ENCODE data around the gene ICAM2. TPM values are rescaled to one million over a fixed set of nuclear protein-coding genes. Genes with fewer than 3 reads are reported as not detected.
"Not testable (repeated sequence)": the region's sequence is repeated elsewhere in the genome, so short reads cannot be mapped to it uniquely, and the experiment has no call there.

Gene ICAM2
- total RNA-seq, 2 experiments from 2014 or later: 65.0 to 66.7 TPM

- CTCF ChIA-PET: interaction anchor here (1.9 kb wide), 1 partner anchor 17 kb away, joined by 8 read pairs; no protein-coding TSS in a partner anchor
- intact Hi-C loops (cut with micrococcal nuclease): no loop called here
- peaks cover 20% of the 10 kb centered on the region for H3K36me3 Mint-ChIP-seq
- no peak overlapping the region for H3K4me3 Mint-ChIP-seq
- DNase-seq: no peak
- H3K27ac Mint-ChIP-seq: peak overlapping the region; percentile 45
- POLR2A ChIA-PET: no interaction called here
- no peaks in the 10 kb centered on the region for H3K9me3 Mint-ChIP-seq
- no peaks in the 10 kb centered on the region for H3K27me3 Mint-ChIP-seq
- peaks cover 57% of the 10 kb centered on the region for H3K4me1 Mint-ChIP-seq (ENCODE audit: low read depth)
These were observed 12.1 kb downstream of the ICAM2 start for GRCh38 chr17:64008346-64008745.

- intact Hi-C loops (cut with micrococcal nuclease): no loop called here
- ChIA-PET POLR2A (no interaction called here), CTCF (interaction anchor here (1.9 to 3.7 kb wide), 3 partner anchors 9 to 17 kb away, joined by 8 to 16 read pairs (median 9); no protein-coding TSS in a partner anchor)
- Mint-ChIP-seq H3K9me3 (no peaks in the 10 kb centered on the region), H3K4me1 (ENCODE audit: low read depth) (peaks cover 55% of the 10 kb centered on the region), H3K27me3 (no peaks in the 10 kb centered on the region), H3K27ac (peak overlapping the region; percentile 45), H3K4me3 (no peak overlapping the region), H3K36me3 (peaks cover 20% of the 10 kb centered on the region)
- peak; percentile 6 for DNase-seq
These were observed 12.6 kb downstream of the ICAM2 start for GRCh38 chr17:64007838-64008282.

GRCh38 chr17:64007089-64007837 lies 13.2 kb downstream of the ICAM2 start:
- H3K27me3 Mint-ChIP-seq; H3K4me3 Mint-ChIP-seq; H3K9me3 Mint-ChIP-seq; intact Hi-C loops (cut with micrococcal nuclease): not testable (repeated sequence)
- peaks cover 53% of the 10 kb centered on the region for H3K4me1 Mint-ChIP-seq (ENCODE audit: low read depth)
- H3K27ac Mint-ChIP-seq: peak overlapping the region; percentile 45
- peak; percentile 6 for DNase-seq
- ChIA-PET CTCF (interaction anchor here (1.4 to 3.7 kb wide), 4 partner anchors 10 to 19 kb away, joined by 3 to 16 read pairs (median 8); no protein-coding TSS in a partner anchor), POLR2A (interaction anchor here (0.6 kb wide), 1 partner anchor 21 kb away, joined by 3 read pairs; no protein-coding TSS in a partner anchor)
- H3K36me3 Mint-ChIP-seq: peaks cover 20% of the 10 kb centered on the region

- intact Hi-C loops (cut with micrococcal nuclease): no loop called here
- H3K4me3 Mint-ChIP-seq: no peak overlapping the region
- DNase-seq: peak; percentile 7
- no peaks in the 10 kb centered on the region for H3K9me3 Mint-ChIP-seq
- no peaks in the 10 kb centered on the region for H3K27me3 Mint-ChIP-seq
- H3K27ac Mint-ChIP-seq: no peak overlapping the region
- peaks cover 47% of the 10 kb centered on the region for H3K4me1 Mint-ChIP-seq (ENCODE audit: low read depth)
- ChIA-PET POLR2A (interaction anchor here (0.6 kb wide), 1 partner anchor 20 kb away, joined by 3 read pairs; no protein-coding TSS in a partner anchor), CTCF (interaction anchor here (1.4 to 3.7 kb wide), 4 partner anchors 10 to 19 kb away, joined by 3 to 16 read pairs (median 8); no protein-coding TSS in a partner anchor)
- peaks cover 15% of the 10 kb centered on the region for H3K36me3 Mint-ChIP-seq
These were observed 13.9 kb downstream of the ICAM2 start for GRCh38 chr17:64006361-64007088.

- H3K27me3 Mint-ChIP-seq: no peaks in the 10 kb centered on the region
- ChIA-PET POLR2A (no interaction called here), CTCF (interaction anchor here (0.9 to 3.7 kb wide), 4 partner anchors 11 to 18 kb away, joined by 3 to 16 read pairs (median 7); no protein-coding TSS in a partner anchor)
- DNase-seq: no peak
- H3K9me3 Mint-ChIP-seq: no peaks in the 10 kb centered on the region
- peaks cover 40% of the 10 kb centered on the region for H3K4me1 Mint-ChIP-seq (ENCODE audit: low read depth)
- peaks cover 11% of the 10 kb centered on the region for H3K36me3 Mint-ChIP-seq
- peak overlapping the region; percentile 16 for H3K27ac Mint-ChIP-seq
- intact Hi-C loops (cut with micrococcal nuclease): no loop called here
- no peak overlapping the region for H3K4me3 Mint-ChIP-seq
These were observed 14.7 kb downstream of the ICAM2 start for GRCh38 chr17:64005734-64006167.

- ChIA-PET CTCF (interaction anchor here (0.8 to 3.7 kb wide), 5 partner anchors 11 to 128 kb away, joined by 3 to 16 read pairs (median 5); no protein-coding TSS in a partner anchor), POLR2A (no interaction called here)
- Mint-ChIP-seq H3K27me3 (no peaks in the 10 kb centered on the region), H3K4me3 (no peak overlapping the region), H3K4me1 (ENCODE audit: low read depth) (peaks cover 35% of the 10 kb centered on the region), H3K36me3 (peaks cover 9% of the 10 kb centered on the region), H3K9me3 (no peaks in the 10 kb centered on the region), H3K27ac (peak overlapping the region; percentile 16)
- intact Hi-C loops (cut with micrococcal nuclease): no loop called here
- DNase-seq: peak; percentile 7
These were observed 15.3 kb downstream of the ICAM2 start for GRCh38 chr17:64004903-64005733.

GRCh38 chr17:64004218-64004770 lies 16.1 kb downstream of the ICAM2 start:
- intact Hi-C loops (cut with micrococcal nuclease): no loop called here
- H3K9me3 Mint-ChIP-seq: no peaks in the 10 kb centered on the region
- POLR2A ChIA-PET: no interaction called here
- H3K27ac Mint-ChIP-seq: peak overlapping the region; percentile 23
- CTCF ChIA-PET: interaction anchor here (0.8 to 3.7 kb wide), 4 partner anchors 14 to 129 kb away, joined by 3 to 16 read pairs (median 4); no protein-coding TSS in a partner anchor
- H3K4me1 Mint-ChIP-seq (ENCODE audit: low read depth): peaks cover 34% of the 10 kb centered on the region
- peaks cover 3% of the 10 kb centered on the region for H3K27me3 Mint-ChIP-seq
- peak; percentile 5 for DNase-seq
- no peak overlapping the region for H3K4me3 Mint-ChIP-seq
- peaks cover 6% of the 10 kb centered on the region for H3K36me3 Mint-ChIP-seq

GRCh38 chr17:64003526-64004121 lies 16.8 kb downstream of the ICAM2 start:
- Mint-ChIP-seq H3K27me3 (peaks cover 3% of the 10 kb centered on the region), H3K27ac (peak overlapping the region; percentile 23), H3K9me3 (no peaks in the 10 kb centered on the region), H3K4me3 (no peak overlapping the region), H3K36me3 (peaks cover 6% of the 10 kb centered on the region), H3K4me1 (ENCODE audit: low read depth) (peaks cover 33% of the 10 kb centered on the region)
- peak; percentile 5 for DNase-seq
- ChIA-PET CTCF (interaction anchor here (1.0 kb wide), 1 partner anchor 91 kb away, joined by 4 read pairs; no protein-coding TSS in a partner anchor), POLR2A (no interaction called here)
- intact Hi-C loops (cut with micrococcal nuclease): no loop called here

- intact Hi-C loops (cut with micrococcal nuclease): no loop called here
These were observed 17.5 kb downstream of the ICAM2 start for GRCh38 chr17:64002658-64003525.

More at GRCh38 chr17:64002658-64003525, 17.5 kb downstream of the ICAM2 start:
- peak; percentile 5 for DNase-seq
- Mint-ChIP-seq H3K36me3 (peaks cover 6% of the 10 kb centered on the region), H3K4me1 (ENCODE audit: low read depth) (peaks cover 28% of the 10 kb centered on the region), H3K9me3 (no peaks in the 10 kb centered on the region), H3K4me3 (no peak overlapping the region), H3K27me3 (peaks cover 3% of the 10 kb centered on the region), H3K27ac (no peak overlapping the region)
- ChIA-PET CTCF (interaction anchor here (1.0 kb wide), 1 partner anchor 90 kb away, joined by 4 read pairs; no protein-coding TSS in a partner anchor), POLR2A (no interaction called here)

All from activated CD4-positive, alpha-beta memory T cell treated with anti-CD3 and anti-CD28 coated beads for 36 hours (primary cell).